ENCODE measurements around the gene TRIML2.

DNA sequence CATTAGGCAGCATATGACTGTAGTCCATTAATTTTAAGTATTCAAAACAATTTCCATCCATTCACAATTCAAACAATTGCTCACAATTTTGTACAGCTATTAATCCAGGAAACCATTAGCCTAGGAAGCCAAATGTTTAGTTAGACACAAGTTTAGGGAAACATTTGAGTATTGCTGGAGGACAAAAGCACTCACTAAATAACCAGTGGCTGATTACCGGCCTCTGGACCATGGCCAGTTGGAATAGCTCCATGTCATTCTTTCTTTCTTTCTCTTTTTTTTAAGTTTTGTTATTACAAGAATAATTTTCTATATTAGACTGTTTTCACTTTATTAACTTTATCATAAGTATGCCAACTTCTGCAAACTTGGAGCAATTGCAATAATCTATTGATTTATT lies 31.3 kb downstream of the TRIML2 start:
- TF ChIP-seq SIN3A (IDR thresholded peaks at IDR 0.05; ENCODE audit: borderline replicate concordance, insufficient read depth, low read length) (no peak), TAF1 (IDR thresholded peaks at IDR 0.05; ENCODE audit: borderline replicate concordance, insufficient read depth, low read length) (no peak)
- TF ChIP-seq, protein P1, sequence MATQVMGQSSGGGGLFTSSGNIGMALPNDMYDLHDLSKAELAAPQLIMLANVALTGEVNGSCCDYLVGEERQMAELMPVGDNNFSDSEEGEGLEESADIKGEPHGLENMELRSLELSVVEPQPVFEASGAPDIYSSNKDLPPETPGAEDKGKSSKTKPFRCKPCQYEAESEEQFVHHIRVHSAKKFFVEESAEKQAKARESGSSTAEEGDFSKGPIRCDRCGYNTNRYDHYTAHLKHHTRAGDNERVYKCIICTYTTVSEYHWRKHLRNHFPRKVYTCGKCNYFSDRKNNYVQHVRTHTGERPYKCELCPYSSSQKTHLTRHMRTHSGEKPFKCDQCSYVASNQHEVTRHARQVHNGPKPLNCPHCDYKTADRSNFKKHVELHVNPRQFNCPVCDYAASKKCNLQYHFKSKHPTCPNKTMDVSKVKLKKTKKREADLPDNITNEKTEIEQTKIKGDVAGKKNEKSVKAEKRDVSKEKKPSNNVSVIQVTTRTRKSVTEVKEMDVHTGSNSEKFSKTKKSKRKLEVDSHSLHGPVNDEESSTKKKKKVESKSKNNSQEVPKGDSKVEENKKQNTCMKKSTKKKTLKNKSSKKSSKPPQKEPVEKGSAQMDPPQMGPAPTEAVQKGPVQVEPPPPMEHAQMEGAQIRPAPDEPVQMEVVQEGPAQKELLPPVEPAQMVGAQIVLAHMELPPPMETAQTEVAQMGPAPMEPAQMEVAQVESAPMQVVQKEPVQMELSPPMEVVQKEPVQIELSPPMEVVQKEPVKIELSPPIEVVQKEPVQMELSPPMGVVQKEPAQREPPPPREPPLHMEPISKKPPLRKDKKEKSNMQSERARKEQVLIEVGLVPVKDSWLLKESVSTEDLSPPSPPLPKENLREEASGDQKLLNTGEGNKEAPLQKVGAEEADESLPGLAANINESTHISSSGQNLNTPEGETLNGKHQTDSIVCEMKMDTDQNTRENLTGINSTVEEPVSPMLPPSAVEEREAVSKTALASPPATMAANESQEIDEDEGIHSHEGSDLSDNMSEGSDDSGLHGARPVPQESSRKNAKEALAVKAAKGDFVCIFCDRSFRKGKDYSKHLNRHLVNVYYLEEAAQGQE (IDR thresholded peaks at IDR 0.05; ENCODE audit: insufficient read depth in 1 of 2, low read depth in 2 of 2, low read length in 2 of 2): no peak

Data from PFSK-1 (cell line).